IMR-90 (cell line): ENCODE data around the gene PET100. TPM values are rescaled to one million over a fixed set of nuclear protein-coding genes. Genes with fewer than 3 reads are reported as not detected.

ENCODE experiments used
- ATAC-seq: fragments of 200-7000 bp; cut with Tn5 transposase; 2 replicates; pipeline ENCODE4 v1.9.1; 2020; ENCODE audit warnings: low read depth, mild to moderate bottlenecking, moderate library complexity
- BruUV-seq: library from RNA; stranded (reverse); fragments of 400-500 nt; replicated peaks from 2 replicates; lab custom pipeline; 2021; lab: Mats Ljungman, UMichigan
- CTCF ChIA-PET: fragments of 300-600 bp; formaldehyde crosslinking; extraction: SDS; loops from one replicate; lab custom pipeline; 2021; ENCODE audit warnings: antibody characterized with exemption; lab: Yijun Ruan, JAX
- POLR2A ChIA-PET: fragments of 300-600 bp; sonication (Branson Sonifier 250); formaldehyde crosslinking; loops from one replicate; lab custom pipeline; 2022; ENCODE audit warnings: antibody characterized with exemption; ENCODE audit not compliant: unreplicated experiment; lab: Charles Lee
- DNase-seq: peaks from one replicate; pipeline ENCODE4 v3.0.0; 2013
- H2AFZ ChIP-seq: replicated peaks from 2 replicates; pipeline ENCODE3; 2013; ENCODE audit warnings: low read length, mild to moderate bottlenecking; ENCODE audit not compliant: poor library complexity
- H2AK5ac ChIP-seq: 2 replicates; pipeline ENCODE4 v1.6.1; 2013; ENCODE audit warnings: low read depth, low read length, inconsistent platforms
- H2AK9ac ChIP-seq: replicated peaks from 2 replicates; pipeline ENCODE3; 2013; ENCODE audit warnings: mild to moderate bottlenecking, low read depth, low read length, moderate library complexity; ENCODE audit not compliant: poor library complexity
- H2BK120ac ChIP-seq: 2 replicates; pipeline ENCODE4 v1.6.1; 2013; ENCODE audit warnings: low read depth, low read length, inconsistent platforms
- H2BK15ac ChIP-seq: 3 replicates; pipeline ENCODE4 v1.6.1; 2013; ENCODE audit warnings: low read depth, low read length, inconsistent platforms
- H2BK20ac ChIP-seq: 2 replicates; pipeline ENCODE4 v1.6.1; 2013; ENCODE audit warnings: low read depth, mild to moderate bottlenecking, inconsistent platforms, low read length, moderate library complexity
- H2BK5ac ChIP-seq: 2 replicates; pipeline ENCODE4 v1.6.1; 2013; ENCODE audit warnings: mild to moderate bottlenecking, low read depth, low read length, inconsistent platforms; ENCODE audit not compliant: poor library complexity, severe bottlenecking
- H3K14ac ChIP-seq: replicated peaks from 2 replicates; pipeline ENCODE4 v1.6.1; 2013; ENCODE audit warnings: low read depth, low read length, inconsistent platforms
- H3K18ac ChIP-seq: 2 replicates; pipeline ENCODE4 v1.6.1; 2013; ENCODE audit warnings: low read depth, low read length, control low read depth
- H3K23ac ChIP-seq: 2 replicates; pipeline ENCODE4 v1.6.1; 2013; ENCODE audit warnings: low read depth, low read length, inconsistent platforms
- H3K27ac ChIP-seq: 2 replicates; pipeline ENCODE4 v1.5.1; 2013; ENCODE audit warnings: mild to moderate bottlenecking, control low read depth, low read length; ENCODE audit not compliant: insufficient read depth
- H3K27me3 ChIP-seq: 2 replicates; pipeline ENCODE4 v1.6.1; 2013; ENCODE audit warnings: low read length; ENCODE audit not compliant: control insufficient read depth, insufficient read depth
- H3K36me3 ChIP-seq: 2 replicates; pipeline ENCODE4 v1.6.1; 2013; ENCODE audit warnings: low read length, mixed read lengths; ENCODE audit not compliant: control insufficient read depth, insufficient read depth
- H3K4ac ChIP-seq: 2 replicates; pipeline ENCODE4 v1.6.1; 2013; ENCODE audit warnings: low read depth, low read length, inconsistent platforms
- H3K4me1 ChIP-seq: 2 replicates; pipeline ENCODE4 v1.6.1; 2013; ENCODE audit warnings: low read length, mixed read lengths; ENCODE audit not compliant: control insufficient read depth, insufficient read depth
- H3K4me2 ChIP-seq: 2 replicates; pipeline ENCODE4 v1.6.1; 2013; ENCODE audit warnings: low read depth, mild to moderate bottlenecking, control low read depth, low read length, moderate library complexity
- H3K4me3 ChIP-seq: 2 replicates; pipeline ENCODE4 v1.5.1; 2013; ENCODE audit warnings: low read depth, mild to moderate bottlenecking, control low read depth, low read length, moderate library complexity; ENCODE audit not compliant: insufficient read depth
- H3K56ac ChIP-seq: 2 replicates; pipeline ENCODE4 v1.6.1; 2013; ENCODE audit warnings: low read length, inconsistent platforms; ENCODE audit not compliant: insufficient read depth; ENCODE audit errors: extremely low read depth
- H3K79me1 ChIP-seq, 2 experiments: 2 replicates each; pipeline ENCODE4 v1.6.1; 2013; ENCODE audit warnings: low read length in 2 of 2, inconsistent platforms in 1 of 2, low read depth in 1 of 2
- H3K9ac ChIP-seq: 2 replicates; pipeline ENCODE4 v1.6.1; 2013; ENCODE audit warnings: low read depth, low read length, control low read depth
- H3K9me1 ChIP-seq: 2 replicates; pipeline ENCODE4 v1.6.1; 2013; ENCODE audit warnings: low read length, inconsistent platforms; ENCODE audit not compliant: insufficient read depth
- H3K9me3 ChIP-seq: 2 replicates; pipeline ENCODE4 v1.6.1; 2013; ENCODE audit warnings: low read length; ENCODE audit not compliant: control insufficient read depth, insufficient read depth
- H4K20me1 ChIP-seq: 2 replicates; pipeline ENCODE4 v1.6.1; 2013; ENCODE audit warnings: low read length, inconsistent platforms; ENCODE audit not compliant: insufficient read depth
- H4K5ac ChIP-seq: 2 replicates; pipeline ENCODE4 v1.6.1; 2013; ENCODE audit warnings: mild to moderate bottlenecking, low read depth, low read length, control low read depth
- H4K8ac ChIP-seq, 2 experiments: 2 replicates each; pipeline ENCODE4 v1.6.1; 2013; ENCODE audit warnings: low read depth in 2 of 2, low read length in 2 of 2, control low read depth in 1 of 2, inconsistent platforms in 1 of 2
- H4K91ac ChIP-seq: 2 replicates; pipeline ENCODE4 v1.6.1; 2013; ENCODE audit warnings: low read depth, low read length, inconsistent platforms; ENCODE audit not compliant: insufficient read depth
- CHD1 ChIP-seq: IDR thresholded peaks from 2 replicates; pipeline ENCODE4 v1.6.1; 2012; ENCODE audit warnings: low read depth, low read length, improper control_type of control experiment
- NFE2L2 ChIP-seq: fragments of 150-350 bp; IDR thresholded peaks from 2 replicates; pipeline ENCODE4 v1.6.1; 2016; ENCODE audit warnings: low read depth, mild to moderate bottlenecking, low read length
- RAD21 ChIP-seq: IDR thresholded peaks from 2 replicates; pipeline ENCODE4 v1.6.1; 2012; ENCODE audit warnings: low read length, improper control_type of control experiment
- RCOR1 ChIP-seq: IDR thresholded peaks from 2 replicates; pipeline ENCODE4 v1.6.1; 2012; ENCODE audit warnings: mild to moderate bottlenecking, low read length, improper control_type of control experiment; ENCODE audit not compliant: insufficient replicate concordance
- RFX5 ChIP-seq: IDR thresholded peaks from 2 replicates; pipeline ENCODE4 v1.8.0; 2012; ENCODE audit warnings: low read depth, mild to moderate bottlenecking, low read length, moderate library complexity
- USF2 ChIP-seq: fragments of 150-350 bp; IDR thresholded peaks from 2 replicates; pipeline ENCODE4 v1.6.1; 2017; ENCODE audit warnings: mild to moderate bottlenecking, antibody characterized with exemption, low read length, low read depth
- WGBS, 2 experiments: methylation state at CpG; one replicate each; pipeline versions ENCODE4 v1.1.5 to v1.1.7; 2013; ENCODE audit warnings: missing lambda C conversion rate in 2 of 2; ENCODE audit not compliant: insufficient read length in 1 of 2; ENCODE audit errors: extremely low coverage in 2 of 2; 5-methylcytosine and 5-hydroxymethylcytosine counted together
- dilution Hi-C: fragments of 300-500 bp; cut with HindIII; formaldehyde crosslinking; loops from one replicate; pipeline ENCODE4 v1.14.3; 2018; ENCODE audit warnings: low sequenced_read_pairs; ENCODE audit not compliant: unreplicated experiment
- in situ Hi-C: fragments of 300-500 bp; cut with MboI; formaldehyde crosslinking; loops from 3 replicates; pipeline ENCODE4 v1.14.3; 2019; ENCODE audit warnings: low sequenced_read_pairs, inconsistent platforms, mixed read lengths
- intact Hi-C: fragments of 100-400 bp; cut with micrococcal nuclease; formaldehyde crosslinking; loops from 2 replicates; pipeline ENCODE4 v1.10.0; 2022
- polyA plus RNA-seq, 3 experiments: library from polyadenylated mRNA; depleted of rRNA; stranded (reverse); fragments of >200 nt; gene quantifications; 2 replicates each; pipeline ENCODE4 v1.2.3, GENCODE V29; 2012; ENCODE audit warnings: low replicate concordance in 1 of 3
- total RNA-seq: library from RNA; depleted of rRNA; stranded (reverse); fragments of >200 nt; gene quantifications from 2 replicates; pipeline ENCODE4 v1.2.3, GENCODE V29; 2012
- TF ChIP-seq, protein P1 (sequence below): fragments of 150-350 bp; IDR thresholded peaks from 2 replicates; pipeline ENCODE4 v1.6.1; 2016; ENCODE audit warnings: low read depth, mild to moderate bottlenecking, low read length, moderate library complexity, borderline replicate concordance

The PET100 gene
- total and polyA plus RNA-seq, 2 of the 4 experiments (the other 2 are of a cell fraction), result 1.4 to 31.4 TPM

GRCh38 chr19:7623725-7624603, 5.6 kb upstream of the PET100 start:
- no peaks in the 10 kb centered on the region for H3K27me3 ChIP-seq
- H2BK120ac ChIP-seq, result no peak overlapping the region
- BruUV-seq, result no TSS peak
- in situ Hi-C loops, result no loop called here
- no peak overlapping the region for H4K91ac ChIP-seq
- dilution Hi-C loops, result no loop called here
- 0 out of 2 replicates have a peak, but pooled peaks cover 4% of the 10 kb centered on the region for H3K9me1 ChIP-seq
- no peak overlapping the region for H3K56ac ChIP-seq
- no peak overlapping the region for H3K4ac ChIP-seq
- peaks cover 6% of the 10 kb centered on the region; the same call in 1 of the 2 replicates for H3K4me1 ChIP-seq
- H3K27ac ChIP-seq, result no peak overlapping the region
- no peak overlapping the region for H3K4me3 ChIP-seq
- ChIA-PET CTCF (no interaction called here), POLR2A (no interaction called here)
- H2AK5ac ChIP-seq, result no peak overlapping the region
- no peaks in the 10 kb centered on the region for H3K9me3 ChIP-seq
- no peak overlapping the region for H3K18ac ChIP-seq
- no peak overlapping the region for H3K14ac ChIP-seq
- H2BK20ac ChIP-seq, result no peak overlapping the region
- H3K36me3 ChIP-seq, result peaks cover 49% of the 10 kb centered on the region
- no peak overlapping the region for H2AFZ ChIP-seq
- H3K4me2 ChIP-seq, result no peak overlapping the region
- ATAC-seq (no peak), DNase-seq (no peak)
- intact Hi-C loops, result no loop called here
- no peak overlapping the region for H2BK15ac ChIP-seq
- H4K20me1 ChIP-seq, result peaks cover 5% of the 10 kb centered on the region; the same call in 1 of the 2 replicates
- TF ChIP-seq RCOR1 (no peak), NFE2L2 (no peak), CHD1 (no peak), RAD21 (no peak), RFX5 (no peak), USF2 (no peak)
- TF ChIP-seq, protein P1, sequence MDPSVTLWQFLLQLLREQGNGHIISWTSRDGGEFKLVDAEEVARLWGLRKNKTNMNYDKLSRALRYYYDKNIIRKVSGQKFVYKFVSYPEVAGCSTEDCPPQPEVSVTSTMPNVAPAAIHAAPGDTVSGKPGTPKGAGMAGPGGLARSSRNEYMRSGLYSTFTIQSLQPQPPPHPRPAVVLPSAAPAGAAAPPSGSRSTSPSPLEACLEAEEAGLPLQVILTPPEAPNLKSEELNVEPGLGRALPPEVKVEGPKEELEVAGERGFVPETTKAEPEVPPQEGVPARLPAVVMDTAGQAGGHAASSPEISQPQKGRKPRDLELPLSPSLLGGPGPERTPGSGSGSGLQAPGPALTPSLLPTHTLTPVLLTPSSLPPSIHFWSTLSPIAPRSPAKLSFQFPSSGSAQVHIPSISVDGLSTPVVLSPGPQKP, result no peak
- H2AK9ac ChIP-seq, result peak overlapping the region; percentile 16
- H3K23ac ChIP-seq, result no peak overlapping the region
- H3K79me1 ChIP-seq, result peaks cover 3 to 38% of the 10 kb centered on the region in 2 experiments; a peak in 3 of 4 replicates
- 89% methylated on average over 10 of the region's 39 CpGs; no CpG with 5 or more reads in 1 of the 2 experiments for WGBS, 2 experiments
- H3K9ac ChIP-seq, result no peak overlapping the region
- no peak overlapping the region for H2BK5ac ChIP-seq
- H4K8ac ChIP-seq, result no peak overlapping the region
- no peak overlapping the region for H4K5ac ChIP-seq
